Posterior cingulate gyrus (tissue), 11 donors: ENCODE measurements around the gene TGFBR2.

Experiments
- DNase-seq, 10 donors: peaks; one replicate each; pipeline versions ENCODE4 v3.0.0 to v3.0.0-alpha.2; 2020 to 2021; ENCODE audit warnings: mixed read lengths in 3 of 10
- intact Hi-C: fragments of 100-400 bp; cut with DNase I; formaldehyde crosslinking; loops from one replicate; pipeline ENCODE4 v1.15.1; 2023

The TGFBR2 gene

GRCh38 chr3:30633718-30634117 is 27.3 kb downstream of the TGFBR2 start:
- DNase-seq: no peak
- intact Hi-C loops: no loop called here

GRCh38 chr3:30634761-30635735 is 28.6 kb downstream of the TGFBR2 start:
- no peak for DNase-seq
- intact Hi-C loops: no loop called here

GRCh38 chr3:30637310-30638219 is 31.2 kb downstream of the TGFBR2 start:
- DNase-seq: no peak
- intact Hi-C loops: no loop called here

GRCh38 chr3:30638685-30639412 is 32.4 kb downstream of the TGFBR2 start:
- no peak for DNase-seq
- intact Hi-C loops: no loop called here

- intact Hi-C loops: no loop called here
- DNase-seq: no peak
Measured at GRCh38 chr3:30639937-30640336, 33.5 kb downstream of the TGFBR2 start.

GRCh38 chr3:30640851-30641250 is 34.5 kb downstream of the TGFBR2 start:
- intact Hi-C loops: no loop called here
- no peak for DNase-seq

GRCh38 chr3:30641416-30642251 is 35.2 kb downstream of the TGFBR2 start:
- intact Hi-C loops: no loop called here
- no peak for DNase-seq

- no peak for DNase-seq
- intact Hi-C loops: no loop called here
Measured at GRCh38 chr3:30642849-30643361, 36.5 kb downstream of the TGFBR2 start.

GRCh38 chr3:30643763-30644462 is 37.5 kb downstream of the TGFBR2 start:
- DNase-seq: peak in 1 of 10 donors; percentile 59
- intact Hi-C loops: no loop called here

GRCh38 chr3:30644615-30645014 is 38.2 kb downstream of the TGFBR2 start:
- DNase-seq: no peak
- intact Hi-C loops: no loop called here

- intact Hi-C loops: no loop called here
- no peak for DNase-seq
Measured at GRCh38 chr3:30645077-30645476, 38.7 kb downstream of the TGFBR2 start.

GRCh38 chr3:30646181-30646876 is 39.9 kb downstream of the TGFBR2 start:
- intact Hi-C loops: no loop called here
- DNase-seq: no peak

GRCh38 chr3:30646961-30647752 is 40.8 kb downstream of the TGFBR2 start:
- DNase-seq: no peak
- intact Hi-C loops: no loop called here

- no peak for DNase-seq
- intact Hi-C loops: no loop called here
Measured at GRCh38 chr3:30648670-30649357, 42.4 kb downstream of the TGFBR2 start.

GRCh38 chr3:30649572-30650318 is 43.3 kb downstream of the TGFBR2 start:
- DNase-seq: no peak
- intact Hi-C loops: no loop called here

- intact Hi-C loops: no loop called here
- DNase-seq: no peak
Measured at GRCh38 chr3:30650348-30650995, 44.1 kb downstream of the TGFBR2 start.
